Measurements from ENCODE around the gene NT5C.

NT5C gene

DNA sequence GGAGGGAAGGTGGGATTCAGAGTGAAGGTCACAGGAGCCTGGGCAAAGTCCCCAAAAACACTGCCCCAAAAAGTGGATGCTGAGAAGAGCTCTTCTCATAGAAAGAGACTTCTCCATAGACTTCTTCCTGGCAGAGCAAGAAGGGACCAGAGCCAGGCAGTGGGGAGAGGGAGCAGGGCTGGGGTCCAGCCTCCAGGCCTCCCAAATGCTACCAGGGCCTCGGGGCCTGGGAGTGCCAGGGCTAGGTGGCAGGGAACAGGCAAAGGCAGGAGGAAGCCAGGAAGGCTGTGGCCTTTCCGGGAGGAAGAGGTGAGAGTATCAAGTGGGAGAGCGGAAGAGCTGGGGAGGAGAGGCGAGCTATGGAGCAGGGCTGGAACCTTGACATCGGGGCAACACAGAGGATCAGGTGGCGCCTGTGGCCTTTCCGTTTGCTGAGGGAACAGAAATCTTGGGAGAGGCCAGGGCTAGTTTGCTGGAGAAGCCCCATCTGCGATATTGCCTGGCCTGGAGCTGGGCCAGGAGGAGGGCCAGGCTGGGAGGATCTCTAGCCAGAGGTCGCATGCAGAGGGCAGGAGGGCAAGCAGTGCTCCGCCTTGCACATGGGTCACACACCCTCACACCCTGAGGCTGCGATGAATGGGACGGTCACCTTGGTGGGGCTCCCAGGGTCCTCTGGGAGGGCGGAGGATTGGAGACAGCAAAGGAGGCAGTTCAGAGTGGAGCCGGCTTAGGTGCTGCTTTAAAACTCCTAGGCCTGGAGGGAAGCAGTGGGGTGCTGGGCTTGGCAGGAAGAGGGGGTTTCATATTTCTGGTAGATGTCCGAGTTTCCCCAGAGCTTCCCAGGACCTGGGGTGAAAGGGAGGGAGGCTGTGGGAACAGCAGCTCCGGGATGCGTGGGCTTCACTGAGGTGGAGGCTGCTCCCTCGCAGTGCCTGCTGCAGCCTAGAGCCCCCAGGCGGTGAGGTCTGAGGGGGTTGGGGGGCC lies 40.4 kb downstream of the NT5C start:
- no peak for DNase-seq

DNA sequence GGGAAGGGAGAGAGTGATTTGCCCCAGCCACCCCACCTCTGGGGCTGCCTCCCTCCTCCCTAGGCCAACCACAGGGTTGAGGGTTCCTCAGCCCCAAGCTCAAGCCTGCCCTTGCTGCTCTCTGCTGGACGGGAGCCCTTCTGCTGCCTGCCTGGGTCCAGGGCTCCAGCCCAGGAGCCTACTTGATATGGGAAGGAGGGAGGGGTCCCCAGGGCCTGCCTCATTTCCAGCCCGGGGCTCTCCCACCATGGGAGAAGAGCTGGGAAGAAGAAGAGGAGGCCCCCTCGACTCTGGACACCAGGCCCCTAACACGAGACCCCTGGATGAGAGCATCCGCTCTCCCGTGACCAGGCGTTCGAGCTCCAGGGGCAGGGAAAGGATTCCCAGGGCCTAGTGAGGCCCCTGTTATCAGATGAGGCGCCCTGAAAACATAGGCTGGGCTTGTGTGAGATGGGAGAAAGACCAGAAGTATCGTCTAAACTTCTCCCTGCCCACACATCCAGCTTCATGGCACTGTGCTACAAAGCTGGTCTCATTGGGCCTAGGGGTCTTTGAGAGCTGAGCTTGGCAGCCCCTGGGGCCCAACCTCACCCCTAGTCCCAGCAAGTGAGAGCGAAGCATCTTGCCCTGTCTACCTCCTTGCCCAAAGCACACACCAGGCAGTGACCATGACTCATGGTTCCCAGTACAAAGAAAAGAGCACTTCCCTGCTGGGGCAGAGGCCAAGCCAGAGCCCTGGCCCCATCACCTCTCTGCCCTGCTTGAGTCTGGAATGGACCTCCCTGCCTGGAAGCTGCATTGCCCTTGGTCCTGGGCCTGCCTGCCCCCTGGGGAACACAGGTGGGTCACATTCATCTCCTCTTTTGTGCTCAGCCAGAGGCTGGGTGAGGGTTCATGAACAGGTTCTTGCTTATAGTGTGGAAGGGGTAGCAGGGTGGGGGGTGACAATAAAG lies 42.8 kb downstream of the NT5C start:
- DNase-seq: no peak

DNA sequence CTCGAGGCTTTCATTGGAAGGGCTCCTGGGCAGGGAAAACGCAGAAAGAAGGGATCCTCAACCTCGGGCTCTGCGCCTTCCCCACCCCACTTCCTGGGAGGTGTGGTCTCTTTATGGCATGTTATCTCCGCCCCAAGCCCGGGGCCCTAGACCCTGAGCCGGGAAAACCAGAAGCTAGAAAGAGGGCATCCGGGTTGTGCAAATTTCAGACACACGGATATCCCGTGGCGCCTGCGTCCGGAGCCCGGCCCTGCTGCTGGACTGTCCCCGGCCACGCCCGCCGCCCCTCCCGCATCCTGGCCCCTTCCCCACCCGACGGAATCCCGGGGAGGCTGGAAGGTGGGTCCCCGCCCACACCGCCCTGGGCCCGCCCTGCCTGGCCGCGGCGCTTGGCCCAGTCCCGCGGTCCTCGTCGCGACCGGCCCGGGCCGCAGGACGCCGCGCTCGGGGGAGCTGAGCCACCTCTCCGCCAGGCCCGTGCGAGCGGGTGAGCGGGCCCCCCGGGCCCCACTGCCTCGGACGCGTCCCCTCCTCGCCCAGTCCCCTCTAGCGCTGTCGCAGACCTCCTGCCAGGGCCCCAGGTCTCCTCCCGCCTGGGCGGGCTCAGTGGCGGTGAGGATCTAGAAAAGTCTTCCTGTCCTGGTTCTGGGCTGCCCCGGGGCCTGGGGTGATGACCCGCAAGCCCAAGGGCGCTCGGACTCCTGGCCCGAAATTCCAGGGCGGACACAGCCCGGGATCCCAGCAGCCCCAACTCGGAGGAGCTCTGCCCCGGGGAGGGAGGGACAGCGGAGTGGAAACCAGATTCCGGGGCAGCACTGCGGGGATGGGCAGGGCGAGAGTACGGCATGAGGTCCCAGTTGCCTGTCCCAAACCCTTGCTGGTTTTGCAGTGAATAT lies 43.7 kb downstream of the NT5C start, which contains the start of gene SLC16A5:
SLC16A5 (plus strand) TSS at position 397 of the 896 bp plus-strand sequence. CDS start 5,683 bp downstream, outside the sequence.
- no peak for DNase-seq

DNA sequence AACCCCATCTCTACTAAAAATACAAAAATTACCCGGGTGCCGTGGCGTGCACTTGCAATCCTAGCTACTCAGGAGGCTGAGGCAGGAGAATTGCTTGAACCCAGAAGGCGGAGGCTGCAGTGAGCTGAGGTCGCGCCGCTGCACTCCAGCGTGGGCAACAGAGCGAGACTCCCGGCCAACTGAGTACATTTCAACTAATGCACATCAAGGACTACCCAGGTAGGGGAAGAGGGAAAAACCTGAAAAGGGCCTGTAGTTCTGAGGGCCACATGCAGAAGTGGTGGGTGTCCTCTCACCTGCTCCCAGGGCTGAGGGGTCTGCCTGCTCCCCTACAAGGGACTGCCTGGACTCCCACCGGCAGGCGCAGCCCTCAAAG lies 44.4 kb downstream of the NT5C start:
- no peak for DNase-seq

DNA sequence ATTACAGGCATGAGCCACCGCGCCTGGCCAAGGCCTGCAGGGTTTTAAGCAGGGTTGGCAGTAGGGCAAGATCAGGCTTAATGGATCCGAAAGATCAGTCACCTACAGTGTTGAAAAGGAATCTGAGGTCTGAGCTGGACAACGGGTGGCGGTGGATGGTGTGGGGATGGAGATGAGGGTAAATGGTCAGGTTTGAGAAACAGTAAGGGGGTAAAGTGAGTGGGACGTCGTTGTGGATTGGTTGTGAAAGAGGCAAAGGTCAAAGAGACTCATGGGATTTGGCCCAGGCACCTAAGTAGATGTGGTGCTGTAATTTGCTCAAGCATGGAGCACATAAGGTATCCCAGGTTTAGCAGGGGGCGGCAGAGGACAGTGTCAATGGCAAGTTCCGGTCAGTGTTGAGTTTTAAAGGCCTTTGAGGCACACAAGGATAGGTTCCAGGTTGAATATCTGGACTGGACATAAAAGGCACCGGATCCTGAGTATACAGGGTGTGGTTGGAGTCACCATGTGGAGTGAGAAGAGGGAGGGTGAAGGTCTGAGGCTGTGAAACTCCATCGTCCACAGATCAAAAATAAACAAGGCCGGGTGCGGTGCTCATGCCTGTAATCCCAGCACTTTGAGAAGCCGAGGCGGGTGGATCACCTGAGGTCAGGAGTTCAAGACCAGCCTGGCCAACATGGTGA lies 44.9 kb downstream of the NT5C start:
- no peak for DNase-seq

DNA sequence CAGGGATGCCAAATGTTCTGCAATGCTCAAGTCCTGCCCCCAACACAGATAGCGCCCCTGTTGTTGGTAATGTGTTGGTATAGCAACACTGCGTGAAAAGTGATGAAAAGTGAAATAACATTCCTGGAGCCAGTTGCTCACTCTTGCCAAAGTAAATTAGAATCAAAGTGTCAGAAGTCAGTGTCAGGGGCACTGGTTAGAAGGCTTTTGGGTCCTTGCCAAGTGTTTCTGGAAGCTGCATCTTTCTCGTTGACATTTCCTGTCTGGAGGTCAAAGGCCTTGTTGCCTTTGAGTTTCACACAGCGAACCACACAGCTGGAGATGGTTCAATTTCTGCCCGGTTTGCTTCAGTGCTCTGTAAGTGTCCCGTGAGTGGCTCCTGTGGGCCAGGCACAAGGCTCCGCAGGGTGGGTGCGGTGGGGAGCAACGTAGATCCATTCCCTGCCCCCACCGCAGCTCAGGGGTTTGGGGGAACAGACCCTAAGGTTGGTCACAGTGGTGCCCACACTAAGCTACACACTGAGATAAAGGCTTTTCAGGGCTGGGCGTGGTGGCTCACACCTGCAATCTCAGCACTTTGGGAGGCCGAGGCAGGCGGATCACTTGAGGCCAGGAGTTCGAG lies 47.4 kb downstream of the NT5C start:
- no peak for DNase-seq

DNA sequence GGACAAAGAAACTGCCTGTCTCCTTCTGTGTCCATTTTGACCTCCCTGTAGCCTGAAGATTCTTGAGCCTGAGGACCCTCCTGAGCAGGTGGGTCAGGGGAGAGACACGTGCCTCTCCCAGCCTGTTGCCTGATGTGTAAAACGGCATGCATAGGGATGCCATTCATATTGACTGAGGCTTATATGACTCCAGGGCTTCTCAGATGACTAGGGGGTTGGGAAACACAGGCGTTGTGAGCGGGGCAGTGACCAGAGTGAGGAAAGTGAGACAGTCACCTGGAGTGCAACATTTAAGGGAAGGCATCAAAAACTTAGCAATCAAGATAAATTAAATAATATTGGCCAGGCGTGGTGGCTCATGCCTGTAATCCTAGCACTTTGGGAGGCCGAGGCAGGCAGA lies 48.9 kb downstream of the NT5C start:
- DNase-seq: no peak

DNA sequence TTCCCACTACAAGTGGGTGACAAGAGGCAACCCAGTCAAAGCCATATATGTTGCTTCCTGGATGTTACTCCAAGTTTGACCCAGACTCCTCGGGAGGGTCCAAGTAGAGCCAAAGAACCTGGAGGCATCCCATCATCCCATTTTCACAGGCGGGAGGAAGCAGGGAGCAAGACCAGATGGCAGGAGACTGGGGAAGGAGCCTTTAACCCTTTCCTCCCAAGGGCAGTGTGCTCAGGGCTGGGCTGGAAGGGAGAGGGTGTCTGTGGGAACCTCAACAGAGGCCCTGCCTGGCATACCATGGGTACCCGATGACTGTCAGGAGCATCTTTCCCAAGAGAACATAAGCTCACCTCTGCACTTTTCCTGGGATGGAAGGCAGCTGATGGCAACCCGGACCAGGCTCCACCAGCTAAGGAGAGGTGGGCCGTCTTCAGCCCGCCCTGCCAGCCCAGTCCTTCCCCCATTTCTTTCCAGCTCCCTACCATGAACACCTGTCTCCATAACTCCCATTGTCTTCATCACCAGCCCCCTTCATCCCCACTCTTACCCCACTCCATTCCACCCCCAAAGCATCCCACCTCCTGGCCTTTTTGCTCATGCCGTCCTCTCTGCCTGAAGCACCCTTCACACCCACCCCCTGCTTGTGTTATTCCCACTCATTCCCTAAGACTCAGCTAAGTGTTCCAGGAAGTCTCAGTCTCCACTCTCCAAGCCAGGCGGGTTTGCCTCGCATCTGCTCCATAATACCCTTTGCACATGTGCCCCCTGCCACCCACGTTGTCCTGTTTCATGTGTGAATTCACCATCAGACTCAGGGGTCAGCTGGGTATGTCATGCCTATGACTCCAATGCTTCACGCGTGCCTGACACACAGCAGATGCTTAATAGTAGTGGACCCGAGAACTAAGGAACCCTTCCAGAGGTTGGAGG lies 49.7 kb downstream of the NT5C start:
- DNase-seq: no peak

Data from NCI-H748 treated with DMSO at 0.1 percent for 48 hours (cell line).